NCI-H128 (cell line): ENCODE results near the gene EML5.

Experiments
- DNase-seq: peaks from one replicate; lab custom pipeline; 2025; ENCODE audit not compliant: unreplicated experiment; lab: John Stamatoyannopoulos, UW

The EML5 gene

DNA sequence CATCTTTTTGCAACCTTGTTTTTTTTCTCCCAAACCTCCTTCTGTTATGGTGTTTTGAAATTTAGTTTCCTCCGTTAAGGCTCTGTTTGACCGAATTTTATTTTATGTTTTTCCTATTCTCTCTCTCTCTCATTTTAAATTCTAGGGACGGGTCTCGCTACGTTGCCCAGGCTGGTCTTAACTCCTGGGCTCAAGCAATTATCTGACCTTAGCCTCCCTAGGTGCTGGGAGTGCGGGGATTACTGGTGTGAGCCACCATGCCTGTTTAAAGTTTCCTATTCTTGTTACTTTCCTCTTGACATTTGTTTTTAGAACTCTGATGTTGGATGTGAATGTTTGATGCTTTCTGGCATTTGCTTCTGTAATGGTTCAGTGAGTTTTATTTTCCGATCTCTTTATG lies 228.9 kb downstream of the EML5 start:
- no peak for DNase-seq

DNA sequence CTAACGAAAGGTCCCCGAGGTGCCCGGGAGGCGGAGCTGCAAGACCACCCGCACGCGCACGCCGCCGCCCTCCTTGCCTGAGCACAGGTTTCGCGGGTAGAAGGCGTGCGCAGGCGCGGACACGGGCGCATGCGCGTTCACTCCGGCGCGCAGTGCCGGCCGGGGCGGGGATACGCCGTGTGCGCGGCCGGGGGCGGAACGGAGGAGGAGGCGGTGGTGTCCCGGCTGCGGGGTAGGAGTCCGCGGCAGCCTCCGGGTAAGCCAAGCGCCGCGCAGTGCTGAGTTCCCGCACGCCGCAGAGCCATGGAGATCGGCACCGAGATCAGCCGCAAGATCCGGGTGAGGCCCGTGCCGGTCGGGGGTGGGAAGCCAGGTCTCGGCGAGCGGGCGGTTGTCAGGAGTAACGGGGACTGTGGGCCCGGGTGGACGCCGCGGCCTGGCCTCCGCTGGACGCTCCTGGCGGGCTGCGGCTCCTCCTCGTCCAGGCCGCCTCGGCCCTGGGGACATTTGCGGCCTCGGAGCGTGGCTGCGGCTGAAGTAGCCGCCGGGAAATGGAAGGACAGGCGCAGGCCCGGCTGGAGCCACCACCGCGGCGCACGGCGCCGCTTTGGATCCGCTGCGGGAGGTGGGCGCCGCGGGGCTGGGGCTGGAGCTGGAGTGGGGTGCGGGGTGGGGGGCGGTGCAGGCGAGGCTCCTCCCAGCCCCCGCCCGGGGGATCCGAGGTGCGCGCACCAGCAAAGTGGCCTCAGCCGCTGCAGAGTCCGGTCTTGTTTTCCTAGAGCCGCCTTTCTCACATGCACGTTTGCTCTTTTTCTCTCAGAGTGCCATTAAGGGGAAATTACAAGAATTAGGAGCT lies 229.7 kb downstream of the EML5 start, which contains the start of gene ZC3H14:
ZC3H14 (plus strand) TSS at position 207 of the 856 bp plus-strand sequence; CDS start at position 304, 97 bp downstream.
- peak; percentile 80 for DNase-seq

DNA sequence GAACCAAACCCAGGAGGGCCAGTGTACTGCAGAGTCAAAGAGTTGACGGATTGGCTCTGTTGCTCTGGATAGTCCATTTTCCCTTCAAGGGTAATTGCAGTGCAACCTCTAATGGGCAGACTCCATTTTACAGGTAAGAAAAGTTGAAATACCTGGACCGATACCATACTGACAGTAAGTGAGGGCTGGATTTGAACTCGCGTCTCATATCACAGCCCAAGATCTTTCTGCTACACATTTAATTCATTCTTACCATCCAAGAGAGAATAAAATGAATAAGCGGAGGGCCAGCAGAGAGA lies 230.3 kb downstream of the EML5 start:
- no peak for DNase-seq
